IPS-15b (cell line): ENCODE results near the gene KCNH2.

Experiments
- H3K27me3 ChIP-seq: one replicate; pipeline ENCODE4 v1.6.1; 2013; ENCODE audit warnings: low read length; ENCODE audit not compliant: control insufficient read depth, insufficient read depth
- H3K36me3 ChIP-seq: one replicate; pipeline ENCODE4 v1.6.1; 2013; ENCODE audit warnings: low read length; ENCODE audit not compliant: control insufficient read depth, insufficient read depth
- H3K4me1 ChIP-seq: one replicate; pipeline ENCODE4 v1.6.1; 2013; ENCODE audit warnings: mild to moderate bottlenecking, low read length; ENCODE audit not compliant: control insufficient read depth, insufficient read depth
- H3K4me3 ChIP-seq: one replicate; pipeline ENCODE4 v1.5.1; 2013; ENCODE audit warnings: low read depth, low read length
- H3K9ac ChIP-seq: one replicate; pipeline ENCODE4 v1.6.1; 2013; ENCODE audit warnings: low read depth, mild to moderate bottlenecking, low read length
- H3K9me3 ChIP-seq: one replicate; pipeline ENCODE4 v1.6.1; 2013; ENCODE audit warnings: mild to moderate bottlenecking, low read length; ENCODE audit not compliant: control insufficient read depth, insufficient read depth

The KCNH2 gene

GRCh38 chr7:150896562-150897209 is 81.4 kb downstream of the KCNH2 start:
- Histone ChIP-seq H3K9ac (no peak overlapping the region), H3K9me3 (no peaks in the 10 kb centered on the region), H3K27me3 (peaks cover 22% of the 10 kb centered on the region), H3K4me3 (no peak overlapping the region), H3K4me1 (peaks cover 11% of the 10 kb centered on the region), H3K36me3 (no peaks in the 10 kb centered on the region)

- H3K9ac ChIP-seq = no peak overlapping the region
Observed at GRCh38 chr7:150895809-150896208, 82.3 kb downstream of the KCNH2 start.

More at GRCh38 chr7:150895809-150896208, 82.3 kb downstream of the KCNH2 start:
- Histone ChIP-seq H3K9me3 (no peaks in the 10 kb centered on the region), H3K4me3 (no peak overlapping the region), H3K36me3 (no peaks in the 10 kb centered on the region), H3K4me1 (peaks cover 4% of the 10 kb centered on the region), H3K27me3 (peaks cover 19% of the 10 kb centered on the region)
